ENCODE results near the gene ST14.
"Not testable (repeated sequence)": the region's sequence is repeated elsewhere in the genome, so short reads cannot be mapped to it uniquely, and the experiment has no call there.

ST14 gene

GRCh38 chr11:130190371-130190881, 30.8 kb downstream of the ST14 start:
- no peak for DNase-seq

- no peak for DNase-seq
Observed at GRCh38 chr11:130191896-130192295, 32.3 kb downstream of the ST14 start.

GRCh38 chr11:130192845-130193267, 33.3 kb downstream of the ST14 start:
- no peak for DNase-seq

DNA sequence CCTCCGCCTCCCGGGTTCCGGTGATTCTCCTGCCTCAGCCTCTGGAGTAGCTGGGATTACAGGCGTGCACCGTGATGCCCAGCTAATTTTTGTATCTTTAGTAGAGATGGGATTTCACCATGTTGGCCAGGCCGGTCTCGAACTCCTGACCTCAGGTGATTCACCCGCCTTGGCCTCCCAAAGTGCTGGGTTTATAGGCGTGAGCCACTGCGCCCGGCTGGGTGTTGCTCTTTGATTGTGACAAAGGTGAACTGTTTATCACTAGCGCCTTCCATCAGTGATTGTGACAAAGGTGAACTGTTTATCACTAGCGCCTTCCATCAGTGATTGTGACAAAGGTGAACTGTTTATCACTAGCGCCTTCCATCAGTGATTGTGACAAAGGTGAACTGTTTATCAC, 34.0 kb downstream of the ST14 start:
- DNase-seq = not testable (repeated sequence)

- no peak for DNase-seq
Observed at GRCh38 chr11:130194241-130195023, 34.9 kb downstream of the ST14 start.

DNA sequence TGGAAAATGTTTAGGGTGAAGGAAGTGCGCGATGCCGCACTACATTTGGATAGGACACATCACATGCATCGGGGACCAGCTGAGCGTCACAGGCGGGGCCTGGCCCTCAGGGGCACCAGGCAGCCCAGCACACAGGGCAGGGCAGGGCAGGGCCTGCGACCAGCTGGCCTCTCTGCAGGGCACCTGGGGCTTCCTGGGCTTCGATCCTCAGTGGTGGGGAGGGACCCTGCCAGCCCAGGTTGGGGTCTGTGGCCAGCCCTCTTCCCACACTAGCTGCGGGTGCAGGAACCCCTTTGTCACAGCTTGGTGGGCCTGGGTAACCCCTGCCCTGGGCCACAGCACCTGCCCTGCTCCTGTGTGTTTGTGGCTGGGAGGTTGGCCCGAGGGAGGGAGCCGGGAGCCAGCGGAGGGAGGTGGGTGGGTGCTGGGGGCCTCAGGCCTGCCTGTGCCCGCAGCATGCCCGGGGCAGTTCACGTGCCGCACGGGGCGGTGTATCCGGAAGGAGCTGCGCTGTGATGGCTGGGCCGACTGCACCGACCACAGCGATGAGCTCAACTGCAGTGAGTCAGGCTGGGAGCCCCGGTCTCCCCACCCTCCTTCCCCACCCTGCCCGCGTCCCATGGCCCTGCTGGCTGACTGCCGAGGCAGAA, 37.9 kb downstream of the ST14 start:
- no peak for DNase-seq

DNA sequence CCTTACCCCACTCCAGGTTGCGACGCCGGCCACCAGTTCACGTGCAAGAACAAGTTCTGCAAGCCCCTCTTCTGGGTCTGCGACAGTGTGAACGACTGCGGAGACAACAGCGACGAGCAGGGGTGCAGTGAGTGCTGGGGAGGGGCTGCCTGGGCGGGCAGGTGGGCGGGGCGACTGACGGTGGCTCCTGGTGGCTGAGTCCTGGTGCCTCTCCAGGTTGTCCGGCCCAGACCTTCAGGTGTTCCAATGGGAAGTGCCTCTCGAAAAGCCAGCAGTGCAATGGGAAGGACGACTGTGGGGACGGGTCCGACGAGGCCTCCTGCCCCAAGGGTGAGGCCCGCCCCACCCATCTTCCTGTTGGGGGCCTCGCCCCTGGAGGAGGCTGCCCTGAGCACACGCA, 38.7 kb downstream of the ST14 start:
- no peak for DNase-seq

DNA sequence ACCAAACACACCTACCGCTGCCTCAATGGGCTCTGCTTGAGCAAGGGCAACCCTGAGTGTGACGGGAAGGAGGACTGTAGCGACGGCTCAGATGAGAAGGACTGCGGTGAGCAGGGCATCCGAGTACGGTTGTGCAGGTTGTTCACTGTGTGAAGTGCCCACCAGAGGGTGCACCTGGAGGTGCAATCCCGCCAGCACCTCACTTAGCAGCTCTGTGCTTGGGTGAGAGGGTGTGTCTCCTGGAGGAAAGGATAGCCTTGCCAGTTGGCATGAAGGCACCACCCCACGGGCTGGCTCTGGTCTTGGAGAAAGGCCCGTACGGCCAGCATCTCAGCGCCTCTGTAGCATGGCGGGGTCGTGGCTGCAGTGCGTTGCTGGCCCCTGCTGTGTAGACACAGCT, 39.4 kb downstream of the ST14 start:
- DNase-seq = no peak

- DNase-seq = no peak
Observed at GRCh38 chr11:130199792-130200191, 40.2 kb downstream of the ST14 start.

GRCh38 chr11:130201026-130201425, 41.4 kb downstream of the ST14 start:
- DNase-seq = no peak

DNA sequence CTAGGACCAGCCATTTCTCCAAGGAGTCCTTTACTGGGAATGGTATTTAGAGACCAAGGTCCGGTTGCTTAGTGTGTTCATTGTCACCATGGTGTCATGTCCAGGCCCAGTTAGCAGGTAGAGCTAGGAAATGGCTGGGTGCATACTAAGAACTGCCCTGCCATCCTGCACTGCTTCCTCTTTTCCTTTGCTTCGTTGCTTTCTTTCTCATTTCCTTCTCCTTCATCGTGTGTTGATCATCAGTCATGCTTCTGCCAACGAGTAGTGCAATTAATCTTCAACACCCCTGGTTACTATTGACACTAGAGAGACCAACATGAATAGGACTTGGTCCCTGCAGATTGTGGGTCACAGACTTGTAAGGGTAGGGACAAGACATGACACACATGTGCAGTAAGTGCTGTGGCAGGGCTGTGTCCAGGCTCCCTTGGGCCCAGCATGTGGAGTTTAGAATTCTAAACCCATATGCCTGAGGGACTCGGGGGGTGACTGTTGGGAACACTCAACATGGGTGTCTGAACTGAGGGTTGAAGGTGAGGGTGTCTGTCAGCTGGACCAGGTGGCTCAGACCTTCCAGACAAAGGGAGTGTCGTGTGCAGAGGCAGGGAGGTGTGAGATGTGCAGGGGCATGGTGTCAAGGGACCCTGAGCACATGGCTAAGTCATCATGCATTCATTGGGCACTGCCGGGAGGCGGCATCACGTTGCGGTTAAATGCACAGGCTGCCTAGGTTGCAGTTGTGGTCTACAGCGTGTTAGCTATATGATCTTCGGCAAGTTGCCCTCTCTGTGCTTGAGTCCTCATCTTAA, 42.6 kb downstream of the ST14 start:
- DNase-seq = no peak

GRCh38 chr11:130202818-130203689, 43.5 kb downstream of the ST14 start:
- no peak for DNase-seq

GRCh38 chr11:130203766-130204702, 44.5 kb downstream of the ST14 start:
- DNase-seq = no peak

DNA sequence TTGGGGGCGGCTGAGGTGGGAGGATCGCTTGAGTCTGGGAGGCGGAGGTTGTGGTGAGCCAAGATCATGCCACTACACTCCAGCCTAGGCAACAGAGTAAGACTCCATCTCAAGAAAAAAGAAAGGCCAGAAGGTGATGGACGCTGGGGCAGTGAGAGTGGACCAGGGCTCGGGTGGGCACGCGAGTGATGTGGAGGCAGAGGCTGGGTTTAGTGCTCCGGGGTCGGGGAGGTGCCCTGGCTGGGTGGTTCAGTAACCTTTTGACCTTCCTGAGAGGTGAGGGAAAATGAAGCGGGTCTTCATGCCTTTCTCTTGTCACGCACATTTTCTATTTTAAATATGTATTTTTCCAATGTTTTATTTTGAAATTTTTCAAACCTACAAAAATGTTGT, 45.1 kb downstream of the ST14 start:
- no peak for DNase-seq

- DNase-seq = no peak
Observed at GRCh38 chr11:130206141-130206540, 46.6 kb downstream of the ST14 start.

DNA sequence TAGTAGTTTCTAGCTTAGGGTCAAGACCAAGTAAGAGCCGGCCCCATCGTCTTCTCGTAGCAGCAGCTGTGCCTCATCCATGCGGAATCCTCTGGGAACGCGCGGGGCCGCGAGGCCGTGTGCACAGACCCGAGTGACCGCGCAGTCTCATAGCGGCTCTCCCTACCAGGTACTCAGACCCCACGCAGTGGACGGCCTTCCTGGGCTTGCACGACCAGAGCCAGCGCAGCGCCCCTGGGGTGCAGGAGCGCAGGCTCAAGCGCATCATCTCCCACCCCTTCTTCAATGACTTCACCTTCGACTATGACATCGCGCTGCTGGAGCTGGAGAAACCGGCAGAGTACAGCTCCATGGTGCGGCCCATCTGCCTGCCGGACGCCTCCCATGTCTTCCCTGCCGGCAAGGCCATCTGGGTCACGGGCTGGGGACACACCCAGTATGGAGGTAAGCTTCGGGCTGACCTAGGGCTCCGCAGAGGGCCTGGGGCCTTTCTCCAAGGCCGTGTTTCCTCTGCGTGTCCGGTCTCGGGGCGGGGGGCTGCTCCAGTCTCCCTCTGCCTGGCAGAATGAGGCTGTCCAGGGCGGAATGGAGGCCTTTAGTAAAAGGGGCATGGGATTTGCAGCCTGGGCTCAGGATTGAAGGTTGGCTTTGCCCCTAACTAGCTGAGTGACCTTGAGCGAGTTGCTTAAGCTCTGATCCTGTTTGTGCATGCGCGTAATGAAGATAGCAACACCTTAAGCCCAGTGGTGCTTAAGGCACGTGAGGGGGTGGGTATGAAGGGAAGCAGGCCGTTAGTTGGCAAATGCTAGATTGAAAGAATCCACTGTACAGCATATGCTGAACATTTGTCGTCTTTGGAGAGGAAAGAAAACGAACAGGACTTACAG, 48.9 kb downstream of the ST14 start:
- DNase-seq = no peak

DNA sequence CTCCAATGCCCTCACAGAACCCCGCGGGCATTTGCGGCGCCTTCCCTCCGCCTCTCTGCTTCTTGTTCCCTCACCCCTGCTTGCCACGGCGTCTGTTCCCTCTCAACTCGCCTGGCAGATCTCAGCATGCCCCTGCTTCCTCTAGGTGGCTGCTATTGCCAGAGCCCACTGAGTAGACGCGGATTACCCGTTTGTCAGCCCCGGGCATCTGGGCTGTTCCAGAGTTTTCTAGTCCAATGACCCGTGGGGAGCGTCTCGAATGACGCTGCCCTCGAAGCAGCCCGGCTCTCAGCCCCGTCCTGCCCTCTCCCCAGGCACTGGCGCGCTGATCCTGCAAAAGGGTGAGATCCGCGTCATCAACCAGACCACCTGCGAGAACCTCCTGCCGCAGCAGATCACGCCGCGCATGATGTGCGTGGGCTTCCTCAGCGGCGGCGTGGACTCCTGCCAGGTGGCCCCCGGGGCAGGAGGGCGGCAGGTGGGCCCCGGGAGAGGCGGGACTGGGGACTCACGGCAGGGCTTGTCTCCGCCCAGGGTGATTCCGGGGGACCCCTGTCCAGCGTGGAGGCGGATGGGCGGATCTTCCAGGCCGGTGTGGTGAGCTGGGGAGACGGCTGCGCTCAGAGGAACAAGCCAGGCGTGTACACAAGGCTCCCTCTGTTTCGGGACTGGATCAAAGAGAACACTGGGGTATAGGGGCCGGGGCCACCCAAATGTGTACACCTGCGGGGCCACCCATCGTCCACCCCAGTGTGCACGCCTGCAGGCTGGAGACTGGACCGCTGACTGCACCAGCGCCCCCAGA, 49.7 kb downstream of the ST14 start:
- no peak for DNase-seq

GRCh38 chr11:130209954-130210854, 50.6 kb downstream of the ST14 start:
- DNase-seq = no peak
